ENCODE data around the gene PIP5K1C.

The PIP5K1C gene

GRCh38 chr19:3694361-3695123, 5.7 kb downstream of the PIP5K1C start:
- DNase-seq, result no peak

- no peak for DNase-seq
Measured at GRCh38 chr19:3693025-3693925, 7.0 kb downstream of the PIP5K1C start.

- no peak for DNase-seq
Measured at GRCh38 chr19:3692141-3693024, 7.9 kb downstream of the PIP5K1C start.

GRCh38 chr19:3691726-3692125, 8.5 kb downstream of the PIP5K1C start:
- DNase-seq, result no peak

GRCh38 chr19:3691372-3691716, 8.9 kb downstream of the PIP5K1C start:
- DNase-seq, result no peak

- no peak for DNase-seq
Measured at GRCh38 chr19:3690551-3691371, 9.5 kb downstream of the PIP5K1C start.

- no peak for DNase-seq
Measured at GRCh38 chr19:3687774-3688706, 12.2 kb downstream of the PIP5K1C start.

- no peak for DNase-seq
Measured at GRCh38 chr19:3687393-3687773, 12.9 kb downstream of the PIP5K1C start.

- no peak for DNase-seq
Measured at GRCh38 chr19:3684817-3685410, 15.4 kb downstream of the PIP5K1C start.

GRCh38 chr19:3684054-3684816, 16.0 kb downstream of the PIP5K1C start:
- no peak for DNase-seq

GRCh38 chr19:3683405-3684053, 16.7 kb downstream of the PIP5K1C start:
- no peak for DNase-seq

GRCh38 chr19:3682741-3683404, 17.4 kb downstream of the PIP5K1C start:
- DNase-seq, result no peak

GRCh38 chr19:3682286-3682685, 18.0 kb downstream of the PIP5K1C start:
- DNase-seq, result no peak

- no peak for DNase-seq
Measured at GRCh38 chr19:3680939-3681338, 19.3 kb downstream of the PIP5K1C start.

GRCh38 chr19:3679581-3679980, 20.7 kb downstream of the PIP5K1C start:
- no peak for DNase-seq

GRCh38 chr19:3679138-3679537, 21.1 kb downstream of the PIP5K1C start:
- DNase-seq, result no peak

- DNase-seq, result no peak
Measured at GRCh38 chr19:3678188-3678587, 22.1 kb downstream of the PIP5K1C start.

GRCh38 chr19:3674784-3675543, 25.3 kb downstream of the PIP5K1C start:
- DNase-seq, result no peak

Data from NK-92 treated with Interleukin-12 subunit alpha and Interleukin-12 subunit beta, amount 100 ng/mL, for 24 hours (cell line).